Endothelial cell of umbilical vein (primary cell): Measurements from ENCODE around the gene CBLB. TPM values are rescaled to one million over a fixed set of nuclear protein-coding genes. Genes with fewer than 3 reads are reported as not detected.

Experiments used
- BruUV-seq: library from RNA; stranded (reverse); fragments of 400-500 nt; replicated peaks from 2 replicates; lab custom pipeline; 2021; lab: Mats Ljungman, UMichigan
- CTCF ChIA-PET: fragments of 300-600, 350-600 bp; sonication (Branson Sonifier 250); formaldehyde crosslinking; loops from one replicate; lab custom pipeline; 2021; ENCODE audit warnings: antibody characterized with exemption, inconsistent platforms; lab: Charles Lee
- POLR2A ChIA-PET: fragments of 300-600, 350-600 bp; sonication (Branson Sonifier 250); formaldehyde crosslinking; loops from one replicate; lab custom pipeline; 2021; ENCODE audit warnings: antibody characterized with exemption, inconsistent platforms; lab: Charles Lee
- DNase-seq: peaks from one replicate; pipeline ENCODE4 v3.0.0-alpha.2; 2011; ENCODE audit warnings: low read depth, low spot score
- FAIRE-seq: peaks from 2 replicates; lab custom pipeline; 2011; peaks lifted over from hg19 to GRCh38; lab: Jason Lieb, UNC
- H2AFZ ChIP-seq: 2 replicates; pipeline ENCODE4 v1.6.0; 2012; ENCODE audit warnings: low read depth, low read length, control low read depth, inconsistent platforms
- H3K27ac ChIP-seq: 2 replicates; pipeline ENCODE4 v1.5.1; 2011; ENCODE audit warnings: low read depth, mild to moderate bottlenecking, control low read depth, low read length, moderate library complexity; ENCODE audit not compliant: insufficient read depth
- H3K27me3 ChIP-seq, 2 experiments: 2 replicates each; pipeline versions ENCODE4 v1.6.0 to v1.6.1; 2011; ENCODE audit warnings: low read length in 2 of 2, mixed read lengths in 1 of 2; ENCODE audit not compliant: control insufficient read depth in 2 of 2, insufficient read depth in 2 of 2
- H3K36me3 ChIP-seq, 2 experiments: 2 replicates in 1 of 2; 3 replicates in 1 of 2; pipeline ENCODE4 v1.5.1; 2011; ENCODE audit warnings: low read length in 2 of 2, mild to moderate bottlenecking in 1 of 2, moderate library complexity in 1 of 2; ENCODE audit not compliant: control insufficient read depth in 2 of 2, insufficient read depth in 2 of 2; ENCODE audit errors: extremely low read depth in 1 of 2
- H3K4me1 ChIP-seq: 3 replicates; pipeline ENCODE4 v1.5.1; 2011; ENCODE audit warnings: mild to moderate bottlenecking, low read length; ENCODE audit not compliant: control insufficient read depth, insufficient read depth; ENCODE audit errors: extremely low read depth
- H3K4me2 ChIP-seq: 2 replicates; pipeline ENCODE4 v1.6.1; 2011; ENCODE audit warnings: low read length, control low read depth, mixed read lengths; ENCODE audit not compliant: insufficient read depth
- H3K4me3 ChIP-seq, 3 experiments: fragments of 200-600 bp in 1 of 3; sonication (generic), shearing (Covaris generic) in 1 of 3; replicated peaks in 1 of 3; 2 replicates each; pipeline ENCODE4 v1.5.1; 2011 to 2016; ENCODE audit warnings: control low read depth in 3 of 3, low read length in 3 of 3, mild to moderate bottlenecking in 2 of 3, inconsistent platforms in 1 of 3, low read depth in 1 of 3, moderate library complexity in 1 of 3; ENCODE audit not compliant: insufficient read depth in 1 of 3
- H3K79me2 ChIP-seq: 2 replicates; pipeline ENCODE4 v1.6.0; 2012; ENCODE audit warnings: low read length, inconsistent platforms; ENCODE audit not compliant: control insufficient read depth, insufficient read depth
- H3K9ac ChIP-seq: replicated peaks from 2 replicates; pipeline ENCODE3; 2011; ENCODE audit warnings: low read length, control low read depth; ENCODE audit not compliant: insufficient read depth; ENCODE audit errors: extremely low read depth
- H3K9me1 ChIP-seq: replicated peaks from 3 replicates; pipeline ENCODE4 v1.6.0; 2011; ENCODE audit warnings: mild to moderate bottlenecking, low read length; ENCODE audit not compliant: control insufficient read depth, insufficient read depth; ENCODE audit errors: extremely low read depth
- H3K9me3 ChIP-seq: replicated peaks from 2 replicates; pipeline ENCODE4 v1.5.1; 2012; ENCODE audit warnings: low read length, inconsistent platforms; ENCODE audit not compliant: control insufficient read depth, insufficient read depth
- H4K20me1 ChIP-seq: replicated peaks from 2 replicates; pipeline ENCODE3; 2011; ENCODE audit warnings: mild to moderate bottlenecking, low read length; ENCODE audit not compliant: control insufficient read depth, insufficient read depth; ENCODE audit errors: extremely low read depth
- EZH2 ChIP-seq: IDR thresholded peaks from 2 replicates; pipeline ENCODE4 v1.6.1; 2012; ENCODE audit warnings: borderline replicate concordance, low read depth, mild to moderate bottlenecking, moderate library complexity, low read length, inconsistent platforms; ENCODE audit not compliant: severe bottlenecking
- FOS ChIP-seq: IDR thresholded peaks from 2 replicates; pipeline ENCODE4 v1.6.1; 2011; ENCODE audit warnings: mild to moderate bottlenecking, low read length, moderate library complexity, borderline replicate concordance; ENCODE audit not compliant: insufficient read depth
- GATA2 ChIP-seq: IDR thresholded peaks from 2 replicates; pipeline ENCODE4 v1.7.0; 2011; ENCODE audit warnings: low read depth, mild to moderate bottlenecking, moderate library complexity, mixed read lengths, low read length; ENCODE audit not compliant: insufficient read length, insufficient read depth
- JUN ChIP-seq: IDR thresholded peaks from 2 replicates; pipeline ENCODE4 v1.6.1; 2011; ENCODE audit warnings: borderline replicate concordance, low read depth; ENCODE audit not compliant: insufficient read length, insufficient read depth
- MYC ChIP-seq: IDR thresholded peaks from one replicate; pipeline ENCODE4 v1.6.1; 2011; ENCODE audit warnings: mild to moderate bottlenecking, low read depth, low read length
- POLR2A ChIP-seq: IDR thresholded peaks from 2 replicates; pipeline ENCODE4 v1.6.1; 2012; ENCODE audit warnings: low read depth, mild to moderate bottlenecking, control low read depth, low read length
- POLR2AphosphoS5 ChIP-seq: IDR thresholded peaks from 2 replicates; pipeline ENCODE4 v1.6.1; 2012; ENCODE audit warnings: low read depth, mild to moderate bottlenecking, control low read depth, low read length, moderate library complexity; ENCODE audit not compliant: insufficient read depth
- dilution Hi-C: fragments of 300-500 bp; cut with MboI; formaldehyde crosslinking; loops from one replicate; pipeline ENCODE4 v1.15.0; 2019; ENCODE audit warnings: low sequenced_read_pairs; ENCODE audit not compliant: extremely low pct_ligation_motif_present
- intact Hi-C: fragments of 100-400 bp; cut with micrococcal nuclease; formaldehyde crosslinking; loops from one replicate; pipeline ENCODE4 v1.10.0; 2022
- polyA plus RNA-seq, 4 experiments: library from polyadenylated mRNA; depleted of rRNA in 3 of 4; stranded (reverse) in 3 of 4; unstranded in 1 of 4; fragments of >200 nt; gene quantifications; 2 replicates each; pipeline versions ENCODE4 v1.2.1 to v1.2.3, GENCODE V29; 2011 to 2012; ENCODE audit warnings: missing spikeins in 1 of 4
- total RNA-seq: library from RNA; stranded (reverse); gene quantifications from 2 replicates; pipeline ENCODE4 v1.2.3, GENCODE V29; 2021
- TF ChIP-seq, protein P1 (sequence below): IDR thresholded peaks from 2 replicates; pipeline ENCODE4 v1.6.1; 2011; ENCODE audit not compliant: insufficient read depth, insufficient read length
- TF ChIP-seq, protein P2 (sequence below), 2 donors: IDR thresholded peaks; 1 replicate in 1 of 2; 2 replicates in 1 of 2; pipeline ENCODE4 v1.5.1; 2011; ENCODE audit warnings: low read length in 2 of 2, mild to moderate bottlenecking in 2 of 2, moderate library complexity in 2 of 2, control low read depth in 1 of 2, inconsistent platforms in 1 of 2, low read depth in 1 of 2; ENCODE audit not compliant: insufficient read depth in 1 of 2; ENCODE audit errors: extremely low read depth in 1 of 2

CBLB gene
- total and polyA plus RNA-seq, 2 donors (not counting 3 experiments of a cell fraction or from before 2014, with no cell fraction given) = 17.8 to 39.6 TPM

DNA sequence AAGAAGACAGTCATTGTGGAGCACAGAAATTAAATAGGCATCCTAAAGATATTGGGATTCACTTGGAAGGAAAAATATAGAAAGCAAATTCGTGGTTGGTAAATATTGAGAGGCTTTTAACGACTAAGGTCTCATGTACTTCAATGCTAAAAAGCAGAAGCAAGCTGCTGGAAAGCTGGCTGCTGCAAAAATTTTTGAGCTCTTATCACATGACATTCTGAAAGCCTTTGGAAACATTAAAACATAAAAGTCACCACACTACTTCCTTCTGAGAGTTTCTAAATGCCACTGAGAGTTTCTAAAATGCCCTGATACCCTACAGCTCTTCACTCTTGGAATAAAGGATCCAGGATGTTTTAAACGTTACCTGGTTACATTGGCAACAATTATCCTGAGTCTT is 39.0 kb upstream of the CBLB start:
- H3K9me3 ChIP-seq = no peaks in the 10 kb centered on the region
- no peak overlapping the region for H3K27ac ChIP-seq
- H3K9ac ChIP-seq = no peak overlapping the region
- H3K4me1 ChIP-seq = peaks cover 10% of the 10 kb centered on the region
- no peaks in the 10 kb centered on the region for H3K9me1 ChIP-seq
- no peak for TF ChIP-seq JUN
- DNase-seq (no peak), FAIRE-seq (no peak)
- ChIA-PET POLR2A (no interaction called here), CTCF (no interaction called here)
- H3K4me2 ChIP-seq = no peak overlapping the region
- H3K36me3 ChIP-seq = no peaks in the 10 kb centered on the region
- H4K20me1 ChIP-seq = no peaks in the 10 kb centered on the region
- intact Hi-C loops (no loop called here), dilution Hi-C loops (no loop called here)
- no peaks in the 10 kb centered on the region for H3K27me3 ChIP-seq
- H3K4me3 ChIP-seq = no peak overlapping the region
- BruUV-seq = no TSS peak
- no peaks in the 10 kb centered on the region for H3K79me2 ChIP-seq
- no peak overlapping the region for H2AFZ ChIP-seq

DNA sequence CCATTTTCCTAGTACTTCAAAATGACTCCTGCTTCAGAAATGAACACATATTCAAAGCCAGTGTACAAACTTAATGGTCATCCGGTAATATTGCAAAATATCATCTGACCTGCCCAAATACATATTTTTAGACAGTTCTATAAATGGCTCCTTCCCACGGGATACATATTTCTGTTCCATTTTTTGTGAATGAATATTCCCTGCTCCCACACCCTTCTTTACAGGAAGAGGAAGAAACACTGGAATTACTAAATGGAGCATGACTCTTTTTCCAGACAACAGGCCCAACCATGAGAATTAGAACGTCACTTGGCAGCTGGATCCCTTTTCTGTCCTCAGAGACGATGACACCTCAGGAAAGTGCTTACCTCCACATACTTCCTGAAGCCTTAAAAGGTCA is 38.0 kb upstream of the CBLB start:
- Histone ChIP-seq H3K9me3 (no peaks in the 10 kb centered on the region), H3K4me2 (peak overlapping the region; percentile 11), H3K27ac (no peak overlapping the region), H3K9ac (no peak overlapping the region), H3K79me2 (no peaks in the 10 kb centered on the region), H4K20me1 (no peaks in the 10 kb centered on the region), H3K36me3 (no peaks in the 10 kb centered on the region), H3K4me1 (peaks cover 10% of the 10 kb centered on the region), H2AFZ (peak overlapping the region; percentile 48), H3K4me3 (no peak overlapping the region), H3K9me1 (no peaks in the 10 kb centered on the region), H3K27me3 (no peaks in the 10 kb centered on the region)
- no peak for TF ChIP-seq FOS
- TF ChIP-seq EZH2 = no peak
- TF ChIP-seq GATA2 = no peak
- TF ChIP-seq POLR2A = no peak
- TF ChIP-seq, protein P1, sequence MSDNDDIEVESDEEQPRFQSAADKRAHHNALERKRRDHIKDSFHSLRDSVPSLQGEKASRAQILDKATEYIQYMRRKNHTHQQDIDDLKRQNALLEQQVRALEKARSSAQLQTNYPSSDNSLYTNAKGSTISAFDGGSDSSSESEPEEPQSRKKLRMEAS = no peak
- no peak for TF ChIP-seq MYC
- TF ChIP-seq JUN = no peak
- no peak for TF ChIP-seq POLR2AphosphoS5
- TF ChIP-seq, protein P2, sequence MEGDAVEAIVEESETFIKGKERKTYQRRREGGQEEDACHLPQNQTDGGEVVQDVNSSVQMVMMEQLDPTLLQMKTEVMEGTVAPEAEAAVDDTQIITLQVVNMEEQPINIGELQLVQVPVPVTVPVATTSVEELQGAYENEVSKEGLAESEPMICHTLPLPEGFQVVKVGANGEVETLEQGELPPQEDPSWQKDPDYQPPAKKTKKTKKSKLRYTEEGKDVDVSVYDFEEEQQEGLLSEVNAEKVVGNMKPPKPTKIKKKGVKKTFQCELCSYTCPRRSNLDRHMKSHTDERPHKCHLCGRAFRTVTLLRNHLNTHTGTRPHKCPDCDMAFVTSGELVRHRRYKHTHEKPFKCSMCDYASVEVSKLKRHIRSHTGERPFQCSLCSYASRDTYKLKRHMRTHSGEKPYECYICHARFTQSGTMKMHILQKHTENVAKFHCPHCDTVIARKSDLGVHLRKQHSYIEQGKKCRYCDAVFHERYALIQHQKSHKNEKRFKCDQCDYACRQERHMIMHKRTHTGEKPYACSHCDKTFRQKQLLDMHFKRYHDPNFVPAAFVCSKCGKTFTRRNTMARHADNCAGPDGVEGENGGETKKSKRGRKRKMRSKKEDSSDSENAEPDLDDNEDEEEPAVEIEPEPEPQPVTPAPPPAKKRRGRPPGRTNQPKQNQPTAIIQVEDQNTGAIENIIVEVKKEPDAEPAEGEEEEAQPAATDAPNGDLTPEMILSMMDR (IDR thresholded peaks at IDR 0.05; ENCODE audit: extremely low read depth in 1 of 2, insufficient read depth in 1 of 2, low read depth in 1 of 2, low read length in 2 of 2) = no peak
- dilution Hi-C loops (no loop called here), intact Hi-C loops (no loop called here)
- peak; percentile 36 for DNase-seq
- ChIA-PET CTCF (no interaction called here), POLR2A (no interaction called here)
- BruUV-seq = no TSS peak
- FAIRE-seq = no peak
